GM19463 (cell line): ENCODE measurements around the gene APOD.
"Not testable (repeated sequence)": the region's sequence is repeated elsewhere in the genome, so short reads cannot be mapped to it uniquely, and the experiment has no call there.

Source experiments
- ATAC-seq: cut with Tn5 transposase; IDR thresholded peaks from one replicate; pipeline ENCODE4 v1.9.1; 2021; ENCODE audit warnings: mild to moderate bottlenecking, moderate library complexity; ENCODE audit not compliant: unreplicated experiment

Gene APOD

GRCh38 chr3:195617784-195618659, 34.3 kb upstream of the APOD start:
- ATAC-seq, result not testable (repeated sequence)

GRCh38 chr3:195617134-195617533, 33.4 kb upstream of the APOD start:
- not testable (repeated sequence) for ATAC-seq

- ATAC-seq, result no peak
Observed at GRCh38 chr3:195616681-195617080, 32.9 kb upstream of the APOD start.

DNA sequence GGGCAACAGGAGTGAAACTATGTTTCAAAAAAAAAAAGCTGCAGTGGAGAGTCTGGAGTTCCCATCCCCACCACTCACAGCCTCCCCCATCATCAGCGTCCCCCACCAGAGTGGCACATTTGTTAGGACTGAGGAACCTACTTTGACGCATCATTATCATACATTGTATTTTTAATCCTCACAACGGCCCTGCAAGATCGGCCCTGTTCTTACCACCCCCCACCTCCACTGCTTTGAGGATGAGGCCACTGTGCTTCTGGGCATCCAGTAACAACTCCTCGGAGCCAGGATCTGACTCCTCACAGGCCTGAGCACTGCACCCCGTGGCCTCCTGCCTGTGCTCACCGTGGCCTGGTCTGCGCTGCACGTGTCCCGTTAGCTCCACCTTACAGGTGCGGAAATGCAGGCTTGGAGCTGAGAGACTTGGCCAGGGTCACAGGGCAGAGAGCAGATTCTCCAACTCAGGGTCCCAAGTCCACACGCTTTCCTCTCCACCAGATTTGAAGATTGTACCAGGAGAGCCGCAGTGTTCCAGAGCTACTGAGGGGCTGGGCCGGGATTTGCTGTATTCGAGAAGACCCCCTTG, 32.3 kb upstream of the APOD start:
- ATAC-seq, result not testable (repeated sequence)

- not testable (repeated sequence) for ATAC-seq
Observed at GRCh38 chr3:195614672-195615504, 31.1 kb upstream of the APOD start.

- ATAC-seq, result no peak
Observed at GRCh38 chr3:195613468-195614069, 29.8 kb upstream of the APOD start.

GRCh38 chr3:195612075-195612800, 28.5 kb upstream of the APOD start:
- ATAC-seq, result no peak

- ATAC-seq, result no peak
Observed at GRCh38 chr3:195609229-195609628, 25.5 kb upstream of the APOD start.

- ATAC-seq, result not testable (repeated sequence)
Observed at GRCh38 chr3:195601785-195602184, 18.0 kb upstream of the APOD start.

DNA sequence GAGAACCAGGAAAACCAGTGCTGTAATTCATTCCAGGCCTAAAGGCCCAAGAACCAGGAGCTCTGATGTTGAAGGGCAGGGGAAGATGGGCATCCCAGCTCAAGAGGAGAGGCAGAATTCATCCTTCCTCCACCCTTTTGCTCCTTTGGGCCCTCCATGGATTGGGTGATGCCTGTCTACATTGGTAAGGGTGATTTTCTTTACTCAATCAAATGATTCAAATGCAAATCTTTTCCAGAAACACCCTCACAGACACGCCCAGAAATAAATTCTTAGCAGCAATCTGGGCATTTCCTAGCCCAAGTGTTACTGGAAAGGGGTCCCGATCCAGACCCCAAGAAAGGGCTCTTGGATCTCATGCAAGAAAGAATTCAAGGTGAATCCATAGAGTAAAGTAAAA, 17.6 kb upstream of the APOD start:
- no peak for ATAC-seq

DNA sequence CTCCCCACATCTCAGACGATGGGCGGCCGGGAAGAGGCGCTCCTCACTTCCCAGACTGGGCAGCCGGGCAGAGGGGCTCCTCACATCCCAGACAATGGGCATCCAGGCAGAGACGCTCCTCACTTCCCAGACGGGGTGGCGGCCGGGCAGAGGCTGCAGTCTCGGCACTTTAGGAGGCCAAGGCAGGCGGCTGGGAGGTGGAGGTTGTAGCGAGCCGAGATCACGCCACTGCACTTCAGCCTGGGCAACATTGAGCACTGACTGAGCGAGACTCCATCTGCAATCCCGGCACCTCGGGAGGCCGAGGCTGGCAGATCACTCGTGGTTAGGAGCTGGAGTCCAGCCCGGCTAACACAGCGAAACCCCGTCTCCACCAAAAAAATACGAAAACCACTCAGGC, 16.2 kb upstream of the APOD start:
- not testable (repeated sequence) for ATAC-seq

- ATAC-seq, result not testable (repeated sequence)
Observed at GRCh38 chr3:195599516-195599915, 15.8 kb upstream of the APOD start.

DNA sequence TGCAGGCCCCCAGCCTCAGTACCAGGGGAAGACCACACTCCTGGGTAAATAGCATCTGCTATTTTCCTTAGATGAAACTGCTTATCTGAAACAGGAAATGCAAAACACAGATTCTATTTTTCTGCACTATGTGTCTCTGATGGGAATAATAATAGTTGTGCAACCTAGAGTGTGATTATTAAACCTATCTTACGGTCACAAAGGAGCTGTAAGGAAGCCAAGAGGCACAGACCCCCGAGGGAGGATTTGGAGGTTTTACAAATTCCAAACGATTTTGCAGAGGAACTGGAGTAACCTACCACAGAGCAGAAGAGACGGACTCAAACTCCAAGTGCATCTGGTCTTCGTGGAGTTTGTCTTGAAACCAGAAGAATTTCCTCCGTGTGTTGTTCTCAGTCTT, 14.1 kb upstream of the APOD start:
- ATAC-seq, result no peak

DNA sequence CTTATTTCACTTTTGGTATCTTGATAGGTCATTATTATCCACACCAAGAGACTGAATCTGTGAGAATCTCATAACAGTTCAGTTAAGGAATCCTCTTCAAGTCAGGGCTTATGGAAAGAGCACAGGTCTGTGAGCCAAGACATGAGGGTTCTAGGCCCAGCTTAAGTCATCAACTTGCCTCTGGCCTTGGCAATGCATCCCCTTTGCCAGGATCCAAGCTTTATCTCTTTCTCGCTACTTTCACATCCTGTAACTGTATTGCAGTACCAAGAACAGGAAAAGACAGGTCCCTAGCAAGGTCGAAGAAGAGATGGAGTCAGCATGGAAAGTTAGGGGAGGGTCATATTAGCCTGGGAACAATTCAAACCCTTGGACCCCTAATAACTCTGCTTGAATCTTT, 13.5 kb upstream of the APOD start:
- no peak for ATAC-seq

- ATAC-seq, result no peak
Observed at GRCh38 chr3:195596765-195597171, 13.0 kb upstream of the APOD start.

DNA sequence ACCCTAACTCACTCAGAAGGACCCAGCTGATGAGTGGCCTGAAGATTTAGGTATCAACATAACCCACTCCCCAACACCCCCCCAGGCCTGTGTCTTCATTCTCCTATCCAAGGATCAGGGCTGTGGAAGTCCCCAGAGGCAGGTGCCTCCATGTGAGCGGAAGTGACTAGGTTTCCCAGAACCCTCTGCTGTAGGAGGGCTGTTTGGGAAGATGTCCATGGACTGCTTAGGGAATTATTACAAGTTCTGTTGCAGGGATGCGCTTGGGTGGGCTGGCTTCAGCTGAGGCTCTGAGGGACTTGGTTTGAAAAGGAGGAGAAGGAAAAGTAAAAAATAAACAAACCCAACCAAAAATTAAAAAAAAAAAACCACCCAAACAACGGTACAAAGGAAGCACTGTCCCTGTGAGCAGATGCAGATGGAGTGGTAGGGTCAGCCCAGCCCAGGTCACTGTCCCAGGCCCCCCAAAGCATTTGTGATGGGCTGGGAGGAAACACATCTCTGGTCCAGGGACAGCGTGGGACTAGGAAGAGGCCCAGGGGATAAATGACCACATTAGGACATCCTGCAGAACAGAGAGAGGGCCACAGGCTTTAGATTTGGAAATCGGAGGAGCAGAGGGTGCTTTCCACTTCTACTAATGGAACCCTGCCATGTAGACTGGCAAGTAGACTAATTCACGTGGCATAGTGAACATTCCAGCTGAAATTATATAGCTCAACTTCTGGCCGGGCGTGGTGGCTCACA, 12.2 kb upstream of the APOD start:
- no peak for ATAC-seq

GRCh38 chr3:195591852-195592251, 8.1 kb upstream of the APOD start:
- no peak for ATAC-seq

DNA sequence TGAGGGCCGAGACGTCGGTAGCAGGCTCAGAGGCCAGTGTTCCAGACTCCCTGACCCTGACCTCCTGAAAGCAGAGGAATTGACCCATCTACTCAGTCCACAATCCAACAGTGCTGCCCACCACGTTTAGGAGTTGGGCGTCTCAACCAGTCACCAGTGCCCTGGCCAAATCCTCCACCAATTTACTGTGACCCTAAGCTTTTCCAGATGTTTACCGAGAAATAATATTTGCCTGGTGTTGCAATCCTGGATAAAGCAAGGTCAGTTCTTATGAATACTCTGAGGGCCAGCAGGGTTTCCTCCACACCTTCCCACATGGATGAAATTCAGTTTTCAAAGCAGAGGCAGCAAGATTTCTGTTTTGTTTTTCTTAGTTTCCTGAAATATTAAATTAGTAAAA, 7.5 kb upstream of the APOD start:
- ATAC-seq, result no peak

DNA sequence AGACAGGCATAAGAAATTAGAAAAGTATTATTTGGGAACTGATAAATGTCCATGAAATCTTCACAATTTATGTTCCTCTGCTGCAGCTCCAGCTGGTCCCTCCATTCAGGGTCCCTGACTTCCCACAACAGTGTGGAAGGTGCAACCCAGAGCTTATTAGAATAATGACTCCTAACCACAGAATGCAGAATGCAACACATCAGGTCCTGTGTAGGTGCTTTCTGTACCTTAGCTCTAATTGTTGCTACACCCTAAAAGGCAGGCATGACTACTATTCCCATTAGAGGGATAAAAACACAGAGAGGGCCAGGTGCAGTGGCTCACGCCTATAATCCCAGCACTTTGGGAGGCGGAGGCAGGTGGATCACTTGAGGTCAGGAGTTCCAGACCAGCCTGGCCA, 6.6 kb upstream of the APOD start:
- ATAC-seq, result not testable (repeated sequence)

- ATAC-seq, result not testable (repeated sequence)
Observed at GRCh38 chr3:195589796-195590195, 6.1 kb upstream of the APOD start.
